H1 (cell line): Measurements from ENCODE around the gene PKP3. TPM values are rescaled to one million over a fixed set of nuclear protein-coding genes. Genes with fewer than 3 reads are reported as not detected.

ENCODE experiments used
- BRCA1 ChIP-seq: IDR thresholded peaks from 2 replicates; pipeline ENCODE4 v1.6.1; 2012; ENCODE audit warnings: low read depth, low read length, improper control_type of control experiment
- GTF2F1 ChIP-seq: IDR thresholded peaks from 2 replicates; pipeline ENCODE4 v1.6.1; 2012; ENCODE audit warnings: low read depth, low read length, improper control_type of control experiment, borderline replicate concordance
- MAFK ChIP-seq: IDR thresholded peaks from 2 replicates; pipeline ENCODE4 v1.6.1; 2012; ENCODE audit warnings: low read depth, mild to moderate bottlenecking, improper control_type of control experiment, low read length
- PHF8 ChIP-seq: fragments of 200-600 bp; sonication (generic); conservative IDR thresholded peaks from 2 replicates; pipeline ENCODE4 v1.7.1; 2012; ENCODE audit warnings: low read depth, mild to moderate bottlenecking, inconsistent platforms, low read length, moderate library complexity
- POLR2A ChIP-seq, 2 experiments: IDR thresholded peaks; 1 replicate in 1 of 2; 2 replicates in 1 of 2; pipeline ENCODE4 v1.6.1; 2011; ENCODE audit warnings: low read depth in 2 of 2, low read length in 2 of 2, mild to moderate bottlenecking in 2 of 2; ENCODE audit errors: control extremely low read depth in 1 of 2
- RNF2 ChIP-seq: fragments of 200-900, 300-1000 bp; sonication (generic); IDR thresholded peaks from 2 replicates; pipeline ENCODE4 v1.7.1; 2016; ENCODE audit warnings: borderline replicate concordance, low read depth, mild to moderate bottlenecking, antibody characterized with exemption, low read length; ENCODE audit not compliant: poor library complexity, severe bottlenecking; ENCODE audit errors: missing control alignments
- SIRT6 ChIP-seq: IDR thresholded peaks from one replicate; pipeline ENCODE4 v1.7.1; 2012; ENCODE audit warnings: low read length, inconsistent platforms
- SRF ChIP-seq: IDR thresholded peaks from 2 replicates; pipeline ENCODE4 v1.6.1; 2011; ENCODE audit warnings: mild to moderate bottlenecking, low read depth, low read length, moderate library complexity
- ZNF274 ChIP-seq: IDR thresholded peaks from 2 replicates; pipeline ENCODE4 v1.7.0; 2012; ENCODE audit warnings: low read length, borderline replicate concordance; ENCODE audit errors: extremely low read depth
- polyA plus RNA-seq, 7 experiments: library from polyadenylated mRNA; depleted of rRNA in 3 of 7; stranded (reverse) in 5 of 7; unstranded in 2 of 7; fragments of >200 nt in 5 of 7; fragments of 200-250 nt in 2 of 7; gene quantifications; 1 replicate in 5 of 7; 2 replicates in 1 of 7; 4 replicates in 1 of 7; pipeline versions ENCODE4 v1.2.1 to v1.2.3, GENCODE V29; 2011 to 2013; ENCODE audit warnings: missing spikeins in 2 of 7, mixed read lengths in 2 of 7
- total RNA-seq: library from RNA; stranded (reverse); fragmentation: NEBNext Ultra II Directional; extraction: Animal tissue kit (Norgen Biotek cat#: 25700); gene quantifications from 2 replicates; pipeline ENCODE4 v1.2.1, GENCODE V29; 2021

The PKP3 gene
- total and polyA plus RNA-seq, 2 of the 8 experiments (the other 6 are each of a cell fraction or from before 2014, with no cell fraction given), result 16.7 to 28.7 TPM

DNA sequence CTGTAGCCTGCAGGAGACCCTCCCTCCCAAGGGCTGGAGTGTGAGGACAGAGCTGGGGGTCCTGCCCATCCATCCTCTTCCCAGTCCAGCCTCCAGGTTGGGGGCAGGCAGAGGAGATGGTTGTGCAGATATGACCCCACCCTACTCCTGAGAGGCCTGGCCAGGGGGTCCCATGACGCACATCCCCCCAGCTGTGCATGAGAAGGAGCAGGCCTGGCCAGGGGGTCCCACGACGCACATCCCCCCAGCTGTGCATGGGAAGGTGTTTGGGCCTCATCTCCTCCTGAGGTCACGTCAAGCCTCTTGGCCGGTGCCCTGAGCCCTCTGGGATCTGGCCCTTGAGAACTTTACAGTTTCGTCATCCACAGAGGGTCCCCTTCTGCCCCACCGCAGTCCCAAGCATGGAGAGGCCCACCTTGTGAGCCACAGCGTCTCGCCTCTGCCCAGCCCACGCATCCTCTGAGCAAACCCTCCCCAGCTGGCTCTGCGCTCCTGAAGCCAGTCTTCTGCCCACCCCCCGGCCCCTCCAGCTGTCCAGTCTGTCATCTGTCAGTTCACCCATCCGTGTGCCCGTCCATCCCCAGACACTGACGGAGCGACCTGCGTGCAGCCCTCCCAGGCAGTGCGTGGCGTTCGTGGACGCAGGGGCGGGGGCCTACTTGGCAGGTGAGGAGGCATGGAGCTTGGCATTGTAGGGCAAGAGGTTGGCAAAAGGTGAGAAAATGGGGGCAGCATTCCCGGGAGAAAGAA is 45.5 kb downstream of the PKP3 start (continued):
- no peak for TF ChIP-seq MAFK
- TF ChIP-seq SRF, result no peak
- no peak for TF ChIP-seq PHF8
- no peak for TF ChIP-seq ZNF274
- no peak for TF ChIP-seq POLR2A (IDR thresholded peaks at IDR 0.05; ENCODE audit: control extremely low read depth in 1 of 2, low read depth in 2 of 2, low read length in 2 of 2)
- no peak for TF ChIP-seq GTF2F1
- no peak for TF ChIP-seq RNF2
- TF ChIP-seq BRCA1, result no peak
- TF ChIP-seq SIRT6, result no peak
